Measurements from ENCODE around the gene ETS1.

DNA sequence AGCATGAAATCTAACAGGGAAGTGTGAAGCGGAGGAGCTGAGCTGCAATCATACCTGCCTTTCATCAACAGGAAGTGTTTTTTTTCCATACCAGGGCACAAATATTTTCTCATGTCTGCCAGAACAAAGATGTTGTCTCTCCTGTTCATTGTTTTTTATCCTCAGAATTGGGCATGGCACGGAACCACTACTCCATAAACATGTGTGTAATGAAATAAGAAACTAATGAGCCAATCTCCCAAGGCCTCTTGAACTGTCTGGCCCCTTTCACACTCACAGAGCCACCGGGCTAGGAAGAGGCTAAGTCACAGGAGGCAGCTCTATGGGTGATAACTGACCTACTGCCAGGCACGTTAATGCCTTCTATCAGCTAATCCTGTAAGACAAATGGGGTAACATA lies 124.4 kb downstream of the ETS1 start:
- TF ChIP-seq CTCF (IDR thresholded peaks at IDR 0.05) (no peak), POLR2A (IDR thresholded peaks at IDR 0.05) (no peak)

Data from adrenal gland (tissue), 5 donors.